DOHH2 (cell line): ENCODE data around the gene PARD6A.
A peak's percentile ranks its signal among the peaks of the same experiment; 100 is the strongest.

Experiments used
- EZH2phosphoT487 ChIP-seq: fragments of 200-600 bp; sonication (generic); IDR thresholded peaks from 2 replicates; pipeline ENCODE4 v1.6.1; 2017; ENCODE audit warnings: borderline replicate concordance, mild to moderate bottlenecking, antibody characterized with exemption, low read length, moderate library complexity, mixed read lengths
- TF ChIP-seq, protein P1 (sequence below): fragments of 200-600 bp; sonication (generic); IDR thresholded peaks from one replicate; pipeline ENCODE4 v1.5.1; 2014; ENCODE audit warnings: antibody characterized with exemption, mild to moderate bottlenecking, low read depth, low read length; ENCODE audit not compliant: poor library complexity, severe bottlenecking

DNA sequence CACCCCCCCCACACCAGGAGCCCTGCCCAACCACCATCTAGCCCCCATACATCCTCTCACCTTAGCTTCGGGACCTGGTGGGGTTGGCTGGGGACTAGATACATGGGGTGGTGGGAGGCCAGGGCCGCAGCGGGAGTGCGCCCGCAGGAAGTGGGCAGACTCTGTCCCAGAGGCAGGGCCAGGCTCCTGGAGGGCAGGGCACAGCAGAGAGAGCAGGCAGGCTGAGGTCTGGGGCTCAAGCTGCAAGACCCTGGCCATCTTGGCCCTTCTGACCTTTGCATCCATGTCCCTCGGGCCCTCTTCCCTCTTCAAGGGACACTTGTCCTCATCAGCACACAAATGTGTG is 3.1 kb downstream of the PARD6A start:
- TF ChIP-seq, protein P1, sequence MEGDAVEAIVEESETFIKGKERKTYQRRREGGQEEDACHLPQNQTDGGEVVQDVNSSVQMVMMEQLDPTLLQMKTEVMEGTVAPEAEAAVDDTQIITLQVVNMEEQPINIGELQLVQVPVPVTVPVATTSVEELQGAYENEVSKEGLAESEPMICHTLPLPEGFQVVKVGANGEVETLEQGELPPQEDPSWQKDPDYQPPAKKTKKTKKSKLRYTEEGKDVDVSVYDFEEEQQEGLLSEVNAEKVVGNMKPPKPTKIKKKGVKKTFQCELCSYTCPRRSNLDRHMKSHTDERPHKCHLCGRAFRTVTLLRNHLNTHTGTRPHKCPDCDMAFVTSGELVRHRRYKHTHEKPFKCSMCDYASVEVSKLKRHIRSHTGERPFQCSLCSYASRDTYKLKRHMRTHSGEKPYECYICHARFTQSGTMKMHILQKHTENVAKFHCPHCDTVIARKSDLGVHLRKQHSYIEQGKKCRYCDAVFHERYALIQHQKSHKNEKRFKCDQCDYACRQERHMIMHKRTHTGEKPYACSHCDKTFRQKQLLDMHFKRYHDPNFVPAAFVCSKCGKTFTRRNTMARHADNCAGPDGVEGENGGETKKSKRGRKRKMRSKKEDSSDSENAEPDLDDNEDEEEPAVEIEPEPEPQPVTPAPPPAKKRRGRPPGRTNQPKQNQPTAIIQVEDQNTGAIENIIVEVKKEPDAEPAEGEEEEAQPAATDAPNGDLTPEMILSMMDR: peak; percentile 15
- no peak for TF ChIP-seq EZH2phosphoT487
